ENCODE data around the gene CCDC180.

DNA sequence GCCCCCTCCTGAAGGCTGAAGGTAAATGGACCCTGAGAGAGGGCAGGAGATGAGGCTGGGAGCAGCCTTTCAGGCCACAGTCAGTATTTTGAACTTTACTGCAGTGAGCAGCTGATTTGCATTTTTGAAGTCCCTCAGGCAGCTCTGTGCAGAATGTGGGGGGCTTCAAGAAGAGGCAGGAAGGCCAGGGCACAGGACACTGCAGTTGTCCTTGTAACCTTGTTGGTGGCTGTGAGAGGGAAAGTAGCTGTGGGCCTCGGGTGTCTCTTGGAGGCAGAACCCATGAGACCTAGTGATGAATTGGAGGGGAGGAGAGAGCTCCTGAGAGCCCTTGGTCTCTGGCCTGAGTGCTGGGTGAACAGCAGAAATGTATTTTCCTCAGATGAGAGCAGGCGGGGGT, 2.6 kb downstream of the CCDC180 start:
- no peak for TF ChIP-seq ZNF274 (IDR thresholded peaks at IDR 0.05; ENCODE audit: low read depth, low read length)
- TF ChIP-seq YY1 (IDR thresholded peaks at IDR 0.05; ENCODE audit: insufficient read depth, insufficient read length) = no peak

Data from NT2/D1 (cell line).